Hepatocyte (in vitro differentiated cells): Measurements from ENCODE around the gene CNTN4.

Experiments
- CTCF ChIP-seq: fragments of 200-600 bp; sonication (generic); IDR thresholded peaks from 2 replicates; pipeline ENCODE4 v1.5.1; 2016; ENCODE audit warnings: antibody characterized with exemption, mild to moderate bottlenecking; ENCODE audit not compliant: poor library complexity
- EZH2 ChIP-seq: fragments of 200-600 bp; sonication (generic); IDR thresholded peaks from 2 replicates; pipeline ENCODE4 v1.6.1; 2016; ENCODE audit warnings: antibody characterized with exemption, mild to moderate bottlenecking, borderline replicate concordance

- no peak for TF ChIP-seq CTCF
- TF ChIP-seq EZH2, result no peak
Observed at GRCh38 chr3:2931265-2931664, 832.6 kb downstream of the CNTN4 start.
